GM21515 (cell line): ENCODE data around the gene TULP1.

Source experiments
- ATAC-seq: cut with Tn5 transposase; IDR thresholded peaks from one replicate; pipeline ENCODE4 v1.9.1; 2021; ENCODE audit not compliant: unreplicated experiment

Gene TULP1

DNA sequence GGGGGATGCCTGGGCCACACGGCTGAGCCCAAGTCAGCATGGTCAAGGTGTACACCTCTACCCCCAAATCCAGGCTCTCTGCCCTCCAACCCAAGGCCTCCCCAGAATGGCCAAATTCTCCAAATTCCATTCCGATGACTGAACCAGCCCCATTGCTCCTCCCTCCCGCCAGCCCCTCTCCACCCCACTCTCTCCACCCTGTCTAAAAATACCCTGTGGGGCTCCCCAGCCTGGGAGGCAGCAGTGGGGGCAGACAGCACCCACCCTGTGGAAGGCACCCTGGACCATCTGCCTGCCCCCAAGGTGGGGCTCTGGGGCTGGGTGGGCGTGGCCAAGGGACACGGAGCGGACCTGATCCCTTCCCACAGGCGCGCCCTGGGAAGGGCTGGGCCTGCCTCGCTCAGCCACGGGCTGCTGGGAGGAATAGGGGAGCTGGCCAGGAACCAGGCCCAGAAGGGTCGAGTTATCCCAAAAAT is 27.3 kb downstream of the TULP1 start:
- no peak for ATAC-seq

DNA sequence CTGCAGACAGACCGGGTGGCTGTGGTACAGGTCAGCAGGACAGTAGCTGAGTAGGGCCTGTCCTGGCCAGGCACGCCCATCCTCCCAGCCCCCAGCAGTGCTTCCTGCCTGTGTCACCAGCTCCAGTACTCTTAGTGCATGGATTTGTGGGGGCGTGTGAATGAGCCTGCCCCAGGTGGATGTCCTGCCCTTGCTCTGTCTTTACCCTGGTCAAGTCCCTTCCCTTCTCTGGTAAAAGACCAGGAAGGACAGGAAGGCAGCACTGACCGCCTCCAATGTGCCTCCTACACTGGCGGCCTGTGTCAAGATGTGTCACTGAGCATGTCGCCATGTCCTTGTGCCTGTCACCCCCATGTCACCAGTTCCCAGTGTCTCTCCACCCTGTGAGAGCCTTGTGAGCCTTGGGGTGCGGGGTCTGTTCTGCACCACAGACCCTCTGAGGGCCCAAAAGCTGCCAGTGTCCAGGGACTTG is 27.7 kb downstream of the TULP1 start:
- no peak for ATAC-seq

DNA sequence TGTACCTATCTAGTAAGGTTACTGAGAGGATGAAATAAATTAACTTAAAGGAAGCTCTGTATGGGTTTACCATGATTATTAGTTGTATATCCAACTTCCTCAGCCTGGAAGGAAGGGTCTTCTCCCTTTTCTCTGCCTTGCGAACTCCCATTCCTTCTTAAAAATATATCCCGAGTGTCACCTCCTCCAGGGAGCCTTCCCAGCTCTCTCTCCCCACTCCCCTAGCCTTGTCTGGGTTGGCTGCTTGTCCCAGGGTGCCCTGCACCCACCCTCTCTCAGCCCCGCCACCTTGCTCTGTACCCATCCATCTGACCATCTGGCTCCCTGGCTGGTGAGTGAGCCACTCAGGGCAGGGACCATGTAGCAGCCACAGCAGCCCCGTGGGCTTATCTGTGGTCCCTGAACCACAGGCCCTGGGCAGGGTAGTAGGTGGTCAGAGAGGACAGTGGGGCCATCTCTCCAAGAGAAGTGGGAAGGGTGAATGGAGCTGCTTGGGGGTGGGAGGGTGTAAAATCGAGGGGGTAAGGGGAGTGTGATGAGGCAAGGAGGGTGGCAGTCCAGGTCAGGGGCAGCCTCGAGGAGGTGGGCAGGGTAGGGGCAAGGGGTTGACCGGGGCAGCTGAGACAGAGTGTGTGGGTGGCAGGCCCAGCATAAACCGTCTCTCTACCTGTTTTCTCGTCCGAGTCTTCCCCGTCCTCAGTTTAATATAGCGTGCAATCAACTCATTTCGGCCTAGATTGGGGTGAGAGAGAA is 28.6 kb downstream of the TULP1 start:
- ATAC-seq: no peak

DNA sequence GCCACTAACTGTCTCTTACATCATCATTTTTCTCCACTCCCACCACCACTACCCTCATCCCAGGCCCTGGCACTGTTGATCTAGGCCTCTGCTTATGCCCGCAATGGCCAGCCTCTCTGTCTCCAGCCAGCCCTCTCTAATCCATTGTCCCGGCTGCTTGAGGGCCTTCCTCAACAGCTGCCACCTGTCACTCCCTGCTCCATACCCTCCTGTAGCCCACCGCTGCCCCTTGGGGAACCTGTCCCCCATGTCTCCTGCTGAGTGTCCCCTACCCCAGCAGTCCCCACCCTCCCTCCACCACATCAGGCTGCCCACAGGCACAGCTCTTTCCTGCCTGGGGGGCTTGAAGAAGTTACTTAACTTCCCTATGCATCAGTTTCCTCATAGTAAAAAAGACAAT is 29.2 kb downstream of the TULP1 start:
- no peak for ATAC-seq

DNA sequence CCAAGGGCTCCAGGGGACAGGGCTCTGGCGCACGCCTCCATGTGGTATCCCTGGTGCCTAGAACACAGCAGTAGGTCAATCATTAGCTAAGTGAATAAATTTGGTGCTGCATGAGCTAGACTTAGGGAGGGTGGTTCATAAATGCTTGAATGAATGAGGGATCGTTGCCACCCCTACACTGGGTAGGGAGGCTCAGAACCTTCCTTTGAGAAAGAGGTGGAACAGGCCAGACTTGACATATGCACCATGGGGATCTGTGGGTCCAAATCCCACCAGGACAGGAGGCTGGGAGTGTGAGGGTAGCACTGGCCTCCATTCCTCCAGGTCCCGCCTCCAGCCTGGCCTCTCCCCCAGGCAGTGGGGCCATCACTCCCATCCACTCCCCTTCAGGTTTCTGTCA is 29.6 kb downstream of the TULP1 start:
- ATAC-seq: no peak

DNA sequence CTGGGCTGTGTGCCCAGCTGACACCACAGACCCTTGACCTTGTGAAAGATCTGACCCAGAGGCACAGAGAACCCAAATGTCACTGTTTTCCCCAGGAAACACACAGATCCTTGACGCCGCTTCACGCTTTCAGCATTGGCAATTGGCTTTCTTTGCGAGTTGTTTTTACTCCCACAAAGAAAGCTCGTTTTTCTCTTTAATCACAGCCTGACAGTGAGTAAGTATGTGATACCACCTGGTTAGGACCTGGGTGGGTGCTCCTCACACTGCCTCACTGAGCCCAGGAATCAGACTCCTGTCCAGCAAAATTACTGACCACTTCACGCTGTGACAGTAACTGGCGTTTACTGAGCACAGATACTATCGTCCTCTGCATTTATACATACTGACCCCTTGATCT is 31.5 kb downstream of the TULP1 start:
- no peak for ATAC-seq

DNA sequence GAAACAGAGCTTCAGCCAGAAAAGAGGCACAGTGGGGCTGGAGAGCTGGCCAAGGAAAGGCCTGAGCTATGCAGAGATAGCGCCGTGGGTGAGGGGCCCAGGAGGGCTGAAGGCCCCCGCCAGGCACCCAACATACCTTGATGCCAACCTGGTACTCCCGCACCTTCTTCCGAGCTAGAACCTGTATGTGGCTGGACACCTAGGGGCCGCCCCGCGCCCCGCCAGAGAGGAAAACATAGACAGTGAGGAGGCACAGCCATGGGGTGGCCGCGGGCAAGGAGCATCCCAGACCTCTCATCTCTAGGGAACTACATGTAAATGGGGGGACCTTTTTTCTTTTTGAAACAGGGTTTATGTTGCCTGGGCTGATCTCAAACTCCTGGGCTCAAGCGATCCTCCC is 32.5 kb downstream of the TULP1 start:
- ATAC-seq: no peak

DNA sequence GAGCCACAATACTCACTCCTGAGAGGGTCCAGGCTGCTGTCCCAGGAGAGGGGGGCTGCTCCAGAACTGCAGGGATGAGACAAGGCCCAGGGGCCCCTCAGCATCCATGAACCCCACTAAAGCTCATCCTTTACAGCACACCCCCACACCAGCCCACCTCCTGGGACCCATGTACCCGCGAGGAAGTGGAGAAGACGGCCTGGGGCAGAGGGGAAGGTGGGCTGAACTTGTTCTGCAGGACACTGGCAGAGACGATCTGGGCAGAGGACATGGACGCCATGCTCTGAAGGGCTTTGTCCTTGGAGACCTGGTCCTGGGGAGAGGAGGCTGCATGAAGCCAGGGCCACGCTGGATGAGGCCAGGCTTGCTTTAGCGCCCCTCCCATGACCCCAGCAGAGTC is 34.4 kb downstream of the TULP1 start:
- no peak for ATAC-seq

DNA sequence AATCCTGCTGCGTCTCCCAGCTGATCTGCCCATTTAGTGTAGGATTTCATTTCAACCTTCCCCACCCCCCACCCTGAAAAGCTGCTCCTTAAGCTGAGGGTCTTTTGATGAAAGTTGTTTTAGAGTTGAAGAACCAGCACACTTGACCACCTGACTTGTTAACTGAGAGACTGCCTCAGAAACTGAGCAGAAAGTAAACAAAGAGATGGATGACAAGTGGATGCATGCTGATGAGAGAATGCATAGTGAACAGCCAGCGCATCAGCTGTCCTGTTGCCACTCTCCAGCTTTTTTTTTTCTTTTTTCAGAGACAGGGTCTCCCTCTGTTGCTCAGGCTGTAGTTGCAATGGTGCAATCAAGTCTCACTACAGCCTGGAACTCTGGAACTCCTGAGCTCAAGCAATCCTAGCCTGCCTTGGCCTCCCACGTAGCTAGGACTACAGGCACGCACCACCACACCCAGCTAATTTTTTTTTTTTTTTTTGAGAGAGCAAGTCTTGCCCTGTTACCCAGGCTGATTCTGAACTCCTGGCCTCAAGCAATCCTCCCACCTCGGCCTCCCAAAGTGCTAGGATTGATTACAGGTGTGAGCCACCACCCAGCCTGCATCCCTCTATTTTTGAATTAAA is 35.0 kb downstream of the TULP1 start:
- no peak for ATAC-seq

DNA sequence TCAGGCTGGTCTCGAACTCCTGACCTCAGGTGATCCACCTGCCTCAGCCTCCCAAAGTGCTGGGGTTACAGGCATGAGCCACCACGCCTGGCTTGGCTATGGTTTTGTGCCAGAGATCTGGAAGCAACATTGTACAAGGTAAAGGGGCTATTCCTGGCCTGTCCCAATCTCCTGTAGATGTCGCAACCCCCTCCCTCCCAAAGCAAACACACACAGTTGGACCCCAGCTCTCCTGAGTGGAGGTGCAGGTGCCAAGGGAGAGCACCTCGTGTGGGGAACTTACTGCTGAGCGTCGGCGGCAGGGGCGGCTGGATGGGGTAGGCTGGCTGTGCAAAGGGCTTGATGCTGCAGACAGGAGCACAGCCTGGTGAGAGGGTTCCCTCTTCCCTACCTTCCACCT is 35.7 kb downstream of the TULP1 start:
- ATAC-seq: no peak

DNA sequence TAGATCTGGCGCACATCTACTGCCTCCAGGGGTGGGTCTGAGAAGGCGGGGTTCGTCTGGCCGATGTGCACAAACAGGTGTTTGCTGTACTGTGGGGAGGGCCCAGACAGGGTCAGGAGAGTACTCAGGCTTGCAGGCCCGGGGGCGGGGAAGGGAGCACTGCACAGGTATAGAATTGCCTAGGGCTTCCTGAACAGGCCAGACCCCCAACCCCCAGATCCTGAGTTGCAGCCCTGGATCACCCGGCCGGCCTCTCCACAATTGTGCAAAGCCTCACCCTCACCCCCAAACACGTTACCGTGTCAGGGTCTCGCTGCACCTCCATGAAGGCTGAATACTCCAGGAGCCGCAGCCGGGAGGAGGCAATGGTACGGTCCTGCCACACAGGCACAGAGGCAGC is 36.7 kb downstream of the TULP1 start:
- ATAC-seq: no peak

DNA sequence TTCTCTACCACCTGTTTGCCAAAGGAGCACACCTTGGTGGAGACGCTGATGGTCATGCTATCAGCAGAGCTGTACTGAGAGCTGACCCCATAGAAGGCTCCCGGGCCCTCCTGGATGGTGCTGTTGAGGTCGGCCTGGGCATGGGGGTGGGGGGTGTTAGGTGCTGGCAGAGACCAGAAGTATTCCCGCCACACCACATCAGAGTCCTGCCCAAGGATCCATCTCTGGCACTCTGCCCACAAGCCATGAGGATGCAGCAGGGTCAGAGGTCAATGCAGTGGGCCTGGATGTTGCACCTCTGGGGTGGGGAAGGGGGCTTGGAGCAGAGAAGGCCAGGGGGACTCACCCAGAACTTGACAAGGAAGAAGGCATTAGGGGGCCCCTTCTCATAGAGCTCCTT is 37.1 kb downstream of the TULP1 start:
- no peak for ATAC-seq

DNA sequence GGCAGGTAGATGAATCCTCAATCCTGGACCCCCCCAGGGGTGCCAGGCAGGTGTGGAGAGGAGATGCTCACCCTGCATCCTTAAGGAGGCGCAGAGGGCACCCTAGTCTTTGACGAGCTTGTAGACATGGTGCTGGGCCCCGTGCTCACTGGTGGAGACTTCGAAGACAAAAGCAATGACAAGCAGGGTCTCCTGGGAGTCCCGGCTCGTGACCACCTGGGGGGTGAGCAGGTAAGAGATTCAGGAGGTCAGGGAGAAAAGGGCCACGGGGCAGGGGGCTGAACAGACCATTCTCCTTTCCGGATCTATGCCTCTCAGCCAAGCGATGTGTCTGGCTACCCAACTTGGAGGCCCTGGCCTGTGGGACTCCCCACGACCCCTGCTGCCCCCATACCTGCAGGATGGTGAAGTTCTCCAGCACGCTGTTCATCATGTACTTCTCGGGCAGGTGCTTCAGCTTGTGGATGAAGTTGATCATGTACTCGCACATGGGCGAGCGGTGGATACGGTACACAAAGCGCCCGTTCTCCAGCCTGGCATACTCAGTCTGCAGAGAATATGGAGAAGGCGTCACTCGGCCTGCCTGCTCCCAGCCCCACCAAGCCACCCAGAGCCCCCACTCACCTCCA is 37.6 kb downstream of the TULP1 start:
- ATAC-seq: no peak

DNA sequence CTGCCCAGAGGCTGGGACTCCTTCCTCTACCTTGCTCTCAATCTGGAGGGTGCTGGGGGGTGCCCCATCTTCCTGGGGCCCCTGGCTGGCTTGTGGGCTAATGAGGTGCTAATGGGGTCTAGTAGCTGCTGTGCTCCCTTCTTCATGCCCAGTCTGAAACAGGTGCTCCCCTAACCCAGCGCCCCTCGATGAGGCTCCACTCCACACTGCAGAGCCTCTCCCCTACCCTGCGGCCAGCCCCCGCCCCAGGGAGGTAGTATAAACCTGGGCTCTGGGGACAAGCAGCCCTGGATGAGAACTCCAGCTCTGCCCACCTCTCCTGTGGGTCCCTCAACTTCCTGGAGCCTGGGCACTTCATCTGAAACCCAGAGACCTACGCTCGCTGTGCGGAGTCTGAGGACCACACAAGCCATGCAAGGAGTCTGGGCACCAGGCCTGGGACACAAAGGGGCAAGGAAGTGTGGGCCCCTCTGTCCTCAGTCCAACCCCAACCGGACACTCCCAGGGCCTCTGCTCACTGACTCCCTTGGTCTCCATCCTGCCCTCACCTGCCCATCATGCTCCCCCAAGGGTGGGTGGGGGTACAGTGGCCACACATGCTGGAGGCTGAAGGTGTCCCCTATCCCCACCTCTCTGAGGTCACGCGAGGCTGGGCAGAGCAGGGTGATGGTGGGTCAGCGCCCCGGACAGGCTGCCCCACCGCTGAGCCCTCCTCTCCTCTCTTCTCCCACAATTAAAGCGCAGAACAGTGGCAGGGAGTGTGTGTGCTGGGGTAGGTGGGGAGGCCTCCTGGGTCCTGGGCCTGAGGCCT is 38.4 kb downstream of the TULP1 start:
- ATAC-seq: no peak

DNA sequence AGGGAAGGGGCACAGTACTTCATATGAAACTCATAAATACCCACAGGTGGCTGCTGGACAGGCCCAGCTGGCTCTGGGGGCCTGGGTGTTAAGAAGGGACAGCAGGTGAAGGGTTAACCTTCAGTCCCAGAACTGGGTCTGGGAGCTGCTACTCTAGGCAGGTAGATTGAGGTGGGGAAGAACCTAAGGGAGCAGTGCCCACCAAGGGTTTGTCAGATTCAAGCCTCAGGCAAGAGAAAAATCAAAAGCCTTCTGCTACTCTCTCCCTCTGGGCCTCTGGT is 38.9 kb downstream of the TULP1 start:
- ATAC-seq: no peak

DNA sequence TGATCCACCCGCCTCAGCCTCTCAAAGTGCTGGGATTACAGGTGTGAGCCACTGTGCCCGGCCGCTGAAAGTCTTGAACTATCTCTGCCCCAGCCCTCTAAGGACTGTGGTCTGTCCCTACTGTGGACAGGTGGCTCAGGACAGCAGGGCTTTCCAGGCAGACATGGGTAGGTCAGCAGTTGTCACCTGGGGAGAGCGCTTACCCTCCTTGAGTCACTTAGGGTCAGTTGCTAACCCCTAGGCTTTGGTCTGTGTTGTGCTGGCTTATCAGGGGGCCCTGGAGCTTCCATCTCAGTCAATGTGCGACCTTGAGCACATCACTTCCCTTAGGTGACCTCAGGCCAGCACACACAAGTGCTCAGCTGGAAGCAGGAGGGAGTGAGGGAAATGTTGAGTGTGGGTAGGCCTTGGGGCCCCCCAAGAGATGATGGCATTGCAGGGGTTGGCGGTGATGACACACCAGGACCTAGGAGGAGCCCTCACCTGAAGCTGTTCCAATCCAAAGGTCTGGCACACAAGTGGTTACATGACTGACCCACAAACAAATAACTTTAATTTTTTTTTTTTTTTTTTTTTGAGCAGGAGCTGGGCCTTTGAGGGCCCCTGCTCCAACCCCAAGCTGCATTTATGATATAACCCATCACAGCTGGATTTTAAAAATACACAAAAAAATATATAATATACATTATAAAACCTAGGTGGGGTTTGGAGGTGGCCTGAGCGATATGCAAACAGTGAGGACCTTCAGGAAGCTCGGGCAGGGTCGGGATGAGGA is 39.4 kb downstream of the TULP1 start:
- no peak for ATAC-seq

DNA sequence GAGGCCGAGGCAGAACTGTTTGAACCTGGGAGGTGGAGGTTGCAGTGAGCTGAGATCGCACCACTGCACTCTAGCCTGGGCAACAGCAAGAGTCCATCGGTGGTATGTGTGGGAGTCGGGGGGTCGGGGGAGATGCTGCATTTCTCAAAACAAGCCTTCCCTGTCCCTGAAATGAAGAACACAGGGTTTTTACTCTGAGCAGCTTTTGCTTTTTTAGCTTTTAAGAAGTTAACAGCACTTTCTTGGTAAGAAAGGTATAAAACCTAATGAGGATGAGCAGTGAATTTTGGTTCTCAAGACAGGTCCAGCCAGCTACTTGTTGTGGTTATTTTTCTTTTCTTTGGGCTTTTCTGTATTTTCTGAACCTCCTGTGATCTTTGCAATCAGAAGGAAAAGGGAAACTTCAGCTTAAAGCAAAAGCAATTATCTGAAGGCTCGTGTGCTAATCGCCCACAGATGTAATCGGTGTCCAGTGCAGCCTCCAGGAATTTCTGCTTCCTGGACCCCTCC is 40.8 kb downstream of the TULP1 start:
- no peak for ATAC-seq

DNA sequence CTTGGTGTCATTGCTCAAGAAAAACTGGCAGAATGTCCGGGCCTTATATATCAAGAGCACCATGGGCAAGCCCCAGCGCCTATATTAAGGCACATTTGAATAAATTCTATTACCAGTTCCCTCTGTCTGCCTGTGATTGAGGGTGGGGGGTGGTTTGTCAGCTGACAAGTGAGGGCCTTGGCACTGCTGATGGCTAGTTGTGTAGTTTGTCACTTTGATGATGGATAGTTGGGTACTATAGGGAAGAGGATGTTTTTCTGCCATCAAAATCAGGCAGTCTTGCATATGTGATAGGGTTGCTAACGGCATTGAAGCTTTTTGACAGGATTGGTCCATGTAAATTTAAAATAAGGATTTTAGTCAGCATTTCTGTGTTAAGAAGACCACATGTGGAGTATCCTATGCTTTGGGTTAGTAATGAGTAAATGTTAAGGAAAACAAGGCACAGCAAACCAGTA is 42.0 kb downstream of the TULP1 start:
- ATAC-seq: no peak

DNA sequence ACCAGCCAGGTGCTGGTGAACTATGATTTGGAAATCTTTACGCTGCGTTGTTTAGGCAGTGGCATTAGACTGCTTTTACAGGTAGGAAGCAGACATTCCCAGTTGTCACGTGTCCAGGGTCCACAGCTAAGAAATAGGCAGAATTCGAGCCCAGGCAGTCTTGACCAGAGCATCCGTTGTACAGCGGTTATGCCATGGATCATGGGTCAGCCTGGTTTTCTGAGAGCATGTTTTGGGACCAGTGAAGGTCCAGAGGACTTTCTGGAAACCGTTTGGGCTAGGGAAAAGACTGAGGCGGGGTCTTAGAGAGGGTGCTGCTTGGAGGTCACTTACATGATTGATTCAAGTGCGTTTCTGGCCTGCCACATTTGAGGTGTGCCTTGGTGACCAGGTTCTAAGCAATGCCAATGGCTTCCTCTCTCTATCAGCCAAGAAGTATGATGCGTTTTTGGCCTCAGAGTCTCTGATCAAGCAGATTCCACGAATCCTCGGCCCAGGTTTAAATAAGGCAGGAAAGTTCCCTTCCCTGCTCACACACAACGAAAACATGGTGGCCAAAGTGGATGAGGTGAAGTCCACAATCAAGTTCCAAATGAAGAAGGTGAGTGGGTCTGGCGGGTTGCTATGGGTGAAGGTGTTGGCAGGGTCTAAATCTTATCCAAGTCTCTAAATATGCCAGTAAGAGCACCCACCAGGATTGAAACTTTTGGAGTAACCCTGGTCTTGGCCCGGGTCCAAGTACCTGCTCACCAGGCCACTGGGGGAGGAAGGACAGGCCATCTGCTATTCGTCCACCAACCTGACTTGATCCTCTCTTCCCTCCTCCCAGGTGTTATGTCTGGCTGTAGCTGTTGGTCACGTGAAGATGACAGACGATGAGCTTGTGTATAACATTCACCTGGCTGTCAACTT is 42.7 kb downstream of the TULP1 start:
- no peak for ATAC-seq
